HG03196 (cell line): ENCODE data around the gene CEP83.
"Not testable (repeated sequence)": the region's sequence is repeated elsewhere in the genome, so short reads cannot be mapped to it uniquely, and the experiment has no call there.

Experiments used
- ATAC-seq: cut with Tn5 transposase; IDR thresholded peaks from one replicate; pipeline ENCODE4 v1.9.1; 2021; ENCODE audit not compliant: unreplicated experiment

The CEP83 gene

GRCh38 chr12:94434171-94434570 lies 25.5 kb downstream of the CEP83 start:
- ATAC-seq: no peak

- no peak for ATAC-seq
Measured at GRCh38 chr12:94433744-94434143, 25.9 kb downstream of the CEP83 start.

- no peak for ATAC-seq
Measured at GRCh38 chr12:94430304-94430703, 29.4 kb downstream of the CEP83 start.

- no peak for ATAC-seq
Measured at GRCh38 chr12:94429633-94430032, 30.0 kb downstream of the CEP83 start.

DNA sequence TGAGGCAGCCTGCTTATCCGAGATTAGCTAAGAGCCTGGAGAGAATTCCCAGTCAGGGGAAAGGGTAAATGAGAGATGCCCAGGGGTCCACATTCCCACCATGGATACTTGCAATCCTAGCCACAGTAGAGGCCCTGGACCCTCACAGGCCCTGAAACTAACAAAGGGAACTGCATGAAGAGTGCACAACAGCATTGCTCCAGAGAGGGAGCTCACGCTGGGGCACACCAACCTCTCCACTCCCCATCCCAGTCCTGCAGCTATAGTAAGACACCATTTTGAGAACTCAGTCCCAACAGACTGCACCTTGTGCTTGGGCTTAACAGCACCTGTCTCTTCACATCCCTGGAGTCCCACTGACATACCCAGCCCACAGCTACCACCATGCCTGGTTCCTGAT lies 30.5 kb downstream of the CEP83 start:
- no peak for ATAC-seq

- ATAC-seq: no peak
Measured at GRCh38 chr12:94427501-94428381, 31.9 kb downstream of the CEP83 start.

DNA sequence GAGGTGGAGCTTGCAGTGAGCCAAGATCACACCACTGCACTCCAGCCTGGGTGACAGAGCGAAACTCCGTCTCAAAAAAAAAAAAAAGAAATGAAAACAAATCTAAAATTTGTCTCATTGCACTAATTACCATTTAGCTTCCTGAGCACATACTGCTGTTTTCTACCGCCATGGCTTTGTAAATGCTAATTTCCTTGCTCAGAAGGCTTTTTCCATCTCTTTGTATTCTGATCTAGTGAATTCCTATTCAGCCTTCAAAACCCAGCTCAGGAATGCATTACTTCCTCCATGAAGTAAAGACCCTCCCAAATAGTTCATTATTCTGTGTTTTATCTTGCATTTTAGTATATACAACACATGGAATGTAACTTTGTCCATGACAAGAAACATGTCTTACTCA lies 33.6 kb downstream of the CEP83 start:
- ATAC-seq: no peak

GRCh38 chr12:94424830-94425229 lies 34.8 kb downstream of the CEP83 start:
- ATAC-seq: not testable (repeated sequence)

DNA sequence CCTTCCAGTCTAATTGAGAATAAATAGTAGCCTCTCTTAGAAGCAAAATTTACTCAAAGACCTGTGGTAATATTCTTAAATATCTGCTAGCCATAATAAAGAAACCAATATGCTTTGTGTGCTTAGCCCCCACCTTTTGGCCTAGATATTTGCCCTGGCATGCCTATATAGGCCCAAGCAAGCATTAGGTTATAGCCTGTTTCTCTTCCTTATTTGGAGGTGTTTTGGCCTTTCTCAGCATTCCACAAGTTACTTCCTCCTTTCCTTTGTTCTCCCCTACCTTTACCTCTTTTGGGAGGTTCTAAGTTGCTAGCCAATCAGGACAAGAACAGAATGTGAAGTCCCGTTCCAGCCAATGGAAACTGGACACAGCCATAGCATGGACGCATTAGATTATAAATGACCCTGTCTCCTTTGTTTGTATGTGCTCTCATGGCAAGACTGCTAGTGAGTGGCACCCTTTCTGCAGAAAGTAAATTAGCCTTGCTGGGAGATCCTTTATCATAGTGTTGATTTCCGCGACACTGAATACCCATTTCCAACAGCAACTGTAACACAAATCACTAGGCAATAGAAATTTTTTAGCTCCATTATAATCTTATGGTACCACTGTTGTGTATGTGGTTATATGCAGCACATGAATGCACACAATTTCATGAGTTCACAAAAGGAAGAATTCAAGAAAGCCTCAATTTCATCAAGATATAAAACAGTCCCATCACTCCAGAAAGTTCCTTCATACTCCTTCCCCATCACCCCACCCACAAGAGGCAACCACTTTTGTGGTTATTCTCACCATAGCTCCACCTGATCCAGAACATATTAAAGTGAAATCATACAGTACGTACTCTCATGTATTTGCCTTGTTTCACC lies 37.6 kb downstream of the CEP83 start:
- ATAC-seq: no peak

DNA sequence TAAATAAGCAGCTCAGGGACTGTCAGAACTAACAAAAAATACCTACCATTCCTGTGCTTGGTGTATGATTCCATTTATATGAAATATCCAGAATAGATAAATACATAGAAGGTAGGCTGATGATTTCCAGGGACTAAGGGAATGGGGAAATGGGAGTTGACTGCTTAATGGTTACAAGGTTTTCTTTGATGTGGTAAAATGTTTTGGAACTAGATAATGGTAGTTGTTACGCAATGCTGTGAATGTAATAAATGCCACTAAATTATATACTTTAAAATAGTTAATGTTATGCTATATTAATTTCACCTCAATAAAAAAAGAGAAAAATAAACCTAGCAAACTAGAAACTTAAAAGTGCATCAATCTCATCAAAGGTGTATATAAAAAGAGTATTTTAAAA lies 41.1 kb downstream of the CEP83 start:
- no peak for ATAC-seq

DNA sequence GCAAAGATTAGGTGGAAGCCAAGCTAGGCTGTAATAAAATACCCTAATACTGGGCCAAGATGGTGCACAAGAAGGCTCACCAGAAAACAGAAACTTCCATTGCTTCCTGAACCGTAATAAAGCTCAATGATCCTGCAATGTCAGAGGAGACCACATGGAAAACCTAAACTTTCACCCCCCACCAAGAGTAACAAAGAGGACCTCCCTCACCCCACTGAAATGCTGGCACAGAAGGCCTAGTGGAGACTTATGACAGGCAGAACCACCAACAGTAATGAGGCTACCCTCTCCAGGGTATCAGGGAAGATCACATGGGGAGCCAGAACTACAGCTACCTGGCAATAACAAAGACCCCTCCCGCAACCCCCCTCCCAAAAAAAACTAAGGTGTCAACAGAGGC lies 43.1 kb downstream of the CEP83 start:
- ATAC-seq: no peak

DNA sequence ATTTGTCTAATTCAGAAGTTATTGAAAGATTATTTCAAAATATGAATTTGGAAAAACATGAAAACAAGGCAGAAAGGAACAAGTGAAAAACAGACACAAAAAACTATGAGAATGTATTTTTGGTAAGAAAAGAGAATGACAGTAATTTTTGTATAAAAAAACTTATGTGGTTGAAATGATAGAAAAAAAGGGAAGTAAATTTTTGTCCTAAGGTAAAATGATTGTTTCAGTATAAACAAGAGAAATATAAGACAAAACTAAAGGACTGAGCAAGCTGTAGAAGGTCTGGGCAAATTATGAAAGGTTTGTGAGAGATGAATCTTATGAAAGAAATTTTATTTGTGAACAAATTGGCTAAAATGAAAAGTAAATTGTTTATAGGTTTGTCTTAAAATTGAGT lies 44.6 kb downstream of the CEP83 start:
- no peak for ATAC-seq

- peak; percentile 75 for ATAC-seq
Measured at GRCh38 chr12:94405413-94406116, 54.1 kb downstream of the CEP83 start.

- ATAC-seq: no peak
Measured at GRCh38 chr12:94404854-94405253, 54.8 kb downstream of the CEP83 start.

DNA sequence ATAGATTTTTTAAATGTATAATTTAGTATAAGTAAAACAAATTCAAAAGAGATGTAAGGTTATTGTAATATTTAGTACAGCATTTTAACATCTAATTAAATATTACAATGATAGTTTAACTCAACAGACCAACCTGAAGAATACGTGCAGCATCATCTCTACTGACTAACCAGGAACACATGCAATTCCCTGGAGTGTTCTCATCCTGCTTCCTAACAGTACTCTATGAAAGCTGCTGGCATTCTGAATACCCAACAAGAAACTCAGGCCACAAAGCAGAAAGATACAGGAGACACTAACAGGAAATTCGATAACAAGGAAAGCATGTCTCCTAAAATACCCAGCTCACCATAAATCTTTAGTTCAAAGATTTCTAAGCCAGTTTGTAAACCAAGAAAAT lies 58.3 kb downstream of the CEP83 start:
- no peak for ATAC-seq

DNA sequence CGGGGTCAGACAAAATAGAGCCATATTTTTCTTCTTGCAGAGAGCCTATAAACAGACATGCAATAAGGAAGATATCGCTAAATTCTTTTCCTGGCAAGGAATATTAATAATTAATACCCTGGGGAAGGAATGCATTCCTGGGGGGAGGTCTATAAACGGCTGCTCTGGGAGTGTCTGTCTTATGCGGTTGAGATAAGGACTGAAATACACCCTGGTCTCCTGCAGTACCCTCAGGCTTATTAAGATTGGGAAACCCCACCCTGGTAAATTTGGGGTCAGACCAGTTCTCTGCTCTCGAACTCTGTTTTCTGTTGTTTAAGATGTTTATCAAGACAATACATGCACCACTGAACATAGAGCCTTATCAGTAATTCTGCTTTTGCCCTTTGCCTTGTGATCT lies 61.0 kb downstream of the CEP83 start:
- ATAC-seq: not testable (repeated sequence)

GRCh38 chr12:94397401-94397800 lies 62.3 kb downstream of the CEP83 start:
- ATAC-seq: no peak

GRCh38 chr12:94396014-94396413 lies 63.7 kb downstream of the CEP83 start:
- ATAC-seq: not testable (repeated sequence)

- ATAC-seq: no peak
Measured at GRCh38 chr12:94390130-94390485, 69.6 kb downstream of the CEP83 start.

GRCh38 chr12:94389482-94390129 lies 70.1 kb downstream of the CEP83 start:
- ATAC-seq: not testable (repeated sequence)

DNA sequence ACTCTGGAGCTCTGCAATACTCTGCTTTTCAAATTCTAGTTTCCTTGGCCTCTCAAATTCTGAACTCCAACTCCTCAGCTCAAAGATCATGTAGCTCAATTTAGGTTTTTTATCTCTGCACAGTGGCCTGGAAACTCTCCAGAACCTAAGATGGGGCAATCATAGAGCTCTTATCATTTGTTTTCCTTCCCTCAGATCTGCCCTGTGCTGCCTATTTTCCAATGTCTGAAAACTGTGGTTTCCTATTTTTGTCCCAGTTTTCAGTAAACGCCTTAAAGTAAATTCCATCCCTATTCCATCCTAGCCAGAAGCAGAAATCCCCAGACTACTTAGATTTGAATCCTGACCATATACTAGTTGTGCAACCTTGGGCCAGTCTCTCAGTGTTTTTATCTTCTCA lies 73.2 kb downstream of the CEP83 start:
- no peak for ATAC-seq
